Hippocampal formation (tissue), 2 donors: ENCODE data around the gene AP5S1.
"Not testable (repeated sequence)": the region's sequence is repeated elsewhere in the genome, so short reads cannot be mapped to it uniquely, and the experiment has no call there.

Source experiments
- DNase-seq, 2 donors: peaks; one replicate each; lab custom pipeline; 2025; lab: John Stamatoyannopoulos, UW

Gene AP5S1

GRCh38 chr20:3812259-3812681, 8.1 kb upstream of the AP5S1 start:
- DNase-seq, result no peak

GRCh38 chr20:3812975-3813847, 7.1 kb upstream of the AP5S1 start:
- DNase-seq, result no peak

- no peak for DNase-seq
Observed at GRCh38 chr20:3813848-3814581, 6.3 kb upstream of the AP5S1 start.

- no peak for DNase-seq
Observed at GRCh38 chr20:3814928-3815495, 5.3 kb upstream of the AP5S1 start.

- DNase-seq, result no peak
Observed at GRCh38 chr20:3815703-3816315, 4.5 kb upstream of the AP5S1 start.

GRCh38 chr20:3818155-3819151, 1.9 kb upstream of the AP5S1 start:
- DNase-seq, result peak in 1 of 2 donors; percentile 21

GRCh38 chr20:3819411-3820047, 818 bp upstream of the AP5S1 start:
- DNase-seq, result no peak

- peak in 1 of 2 donors; percentile 57 for DNase-seq
Observed at GRCh38 chr20:3820901-3821727, 767 bp downstream of the AP5S1 start.

- DNase-seq, result no peak
Observed at GRCh38 chr20:3821996-3822395, 1.6 kb downstream of the AP5S1 start.

- no peak for DNase-seq
Observed at GRCh38 chr20:3823881-3824280, 3.5 kb downstream of the AP5S1 start.

- DNase-seq, result no peak
Observed at GRCh38 chr20:3825526-3825925, 5.2 kb downstream of the AP5S1 start.

- DNase-seq, result no peak
Observed at GRCh38 chr20:3826420-3826819, 6.1 kb downstream of the AP5S1 start.

- DNase-seq, result no peak
Observed at GRCh38 chr20:3828798-3829197, 8.5 kb downstream of the AP5S1 start.

- not testable (repeated sequence) for DNase-seq
Observed at GRCh38 chr20:3829891-3830290, 9.5 kb downstream of the AP5S1 start.

GRCh38 chr20:3836132-3836531, 15.8 kb downstream of the AP5S1 start:
- DNase-seq, result no peak

- no peak for DNase-seq
Observed at GRCh38 chr20:3839328-3839727, 19.0 kb downstream of the AP5S1 start.

- DNase-seq, result not testable (repeated sequence)
Observed at GRCh38 chr20:3840201-3840600, 19.9 kb downstream of the AP5S1 start.

GRCh38 chr20:3842348-3842930, 22.1 kb downstream of the AP5S1 start:
- DNase-seq, result no peak

- DNase-seq, result no peak
Observed at GRCh38 chr20:3843490-3843889, 23.1 kb downstream of the AP5S1 start.
